Neuronal stem cell (in vitro differentiated cells): ENCODE data around the gene MOCS3.

ENCODE experiments used
- DNase-seq: peaks from one replicate; pipeline ENCODE4 v3.0.0-alpha.2; 2013; ENCODE audit warnings: low spot score
- H2AFZ ChIP-seq: one replicate; pipeline ENCODE4 v1.6.1; 2013; ENCODE audit warnings: mild to moderate bottlenecking, low read length, inconsistent platforms
- H2AK5ac ChIP-seq: 2 replicates; pipeline ENCODE4 v1.6.1; 2013; ENCODE audit warnings: low read depth, mild to moderate bottlenecking, inconsistent platforms, low read length, moderate library complexity, mixed read lengths
- H2BK120ac ChIP-seq: 2 replicates; pipeline ENCODE4 v1.6.1; 2013; ENCODE audit warnings: low read depth, mild to moderate bottlenecking, inconsistent platforms, low read length, moderate library complexity, mixed read lengths
- H2BK12ac ChIP-seq: one replicate; pipeline ENCODE4 v1.6.1; 2013; ENCODE audit warnings: low read length, inconsistent platforms
- H2BK15ac ChIP-seq: 2 replicates; pipeline ENCODE4 v1.6.1; 2013; ENCODE audit warnings: mild to moderate bottlenecking, low read length, inconsistent platforms, mixed read lengths
- H2BK5ac ChIP-seq: one replicate; pipeline ENCODE4 v1.6.1; 2013; ENCODE audit warnings: inconsistent platforms, mild to moderate bottlenecking, low read length, moderate library complexity
- H3K14ac ChIP-seq: one replicate; pipeline ENCODE4 v1.6.1; 2013; ENCODE audit warnings: low read length, inconsistent platforms
- H3K18ac ChIP-seq: 2 replicates; pipeline ENCODE4 v1.6.1; 2013; ENCODE audit warnings: low read length, inconsistent platforms
- H3K23ac ChIP-seq: 2 replicates; pipeline ENCODE4 v1.6.1; 2013; ENCODE audit warnings: low read depth, mild to moderate bottlenecking, mixed read lengths, low read length, inconsistent platforms; ENCODE audit not compliant: poor library complexity
- H3K27ac ChIP-seq: replicated peaks from 3 replicates; pipeline ENCODE4 v1.5.1; 2013; ENCODE audit warnings: low read length, inconsistent platforms
- H3K27me3 ChIP-seq, 3 experiments: 2 replicates each; pipeline ENCODE4 v1.6.1; 2013; ENCODE audit warnings: low read length in 3 of 3, mild to moderate bottlenecking in 2 of 3, inconsistent platforms in 1 of 3, low read depth in 1 of 3, mixed read lengths in 1 of 3, moderate library complexity in 1 of 3; ENCODE audit not compliant: control insufficient read depth in 3 of 3, insufficient read depth in 3 of 3
- H3K36me3 ChIP-seq, 2 donors: replicated peaks in 1 of 2; 2 replicates each; pipeline ENCODE4 v1.6.1; 2013; ENCODE audit warnings: low read length in 2 of 2; ENCODE audit not compliant: control insufficient read depth in 2 of 2, insufficient read depth in 2 of 2
- H3K4ac ChIP-seq: 2 replicates; pipeline ENCODE4 v1.6.1; 2013; ENCODE audit warnings: inconsistent platforms, mild to moderate bottlenecking, low read length, moderate library complexity
- H3K4me1 ChIP-seq, 2 donors: 1 replicate in 1 of 2; 2 replicates in 1 of 2; pipeline ENCODE4 v1.6.1; 2013; ENCODE audit warnings: low read length in 2 of 2, low read depth in 1 of 2; ENCODE audit not compliant: control insufficient read depth in 2 of 2, insufficient read depth in 1 of 2
- H3K4me2 ChIP-seq: one replicate; pipeline ENCODE4 v1.6.1; 2013; ENCODE audit warnings: mild to moderate bottlenecking, low read length, inconsistent platforms; ENCODE audit not compliant: insufficient read depth, poor library complexity, severe bottlenecking
- H3K4me3 ChIP-seq, 2 donors: 2 replicates each; pipeline ENCODE4 v1.5.1; 2013; ENCODE audit warnings: low read length in 2 of 2, mild to moderate bottlenecking in 2 of 2, inconsistent platforms in 1 of 2, moderate library complexity in 1 of 2
- H3K79me1 ChIP-seq: one replicate; pipeline ENCODE4 v1.6.1; 2013; ENCODE audit warnings: low read depth, mild to moderate bottlenecking, inconsistent platforms, low read length, moderate library complexity
- H3K9ac ChIP-seq: one replicate; pipeline ENCODE4 v1.6.1; 2013; ENCODE audit warnings: mild to moderate bottlenecking, low read depth, low read length, inconsistent platforms; ENCODE audit not compliant: poor library complexity
- H3K9me3 ChIP-seq, 2 donors: replicated peaks in 1 of 2; 2 replicates each; pipeline versions ENCODE3 to v1.6.1; 2013; ENCODE audit warnings: low read length in 2 of 2, mild to moderate bottlenecking in 2 of 2, inconsistent platforms in 1 of 2, low read depth in 1 of 2, mixed read lengths in 1 of 2, moderate library complexity in 1 of 2; ENCODE audit not compliant: control insufficient read depth in 2 of 2, insufficient read depth in 1 of 2
- H4K8ac ChIP-seq: one replicate; pipeline ENCODE4 v1.6.1; 2013; ENCODE audit warnings: low read depth, mild to moderate bottlenecking, inconsistent platforms, low read length, moderate library complexity
- H4K91ac ChIP-seq: one replicate; pipeline ENCODE4 v1.6.1; 2013; ENCODE audit warnings: low read length, low read depth, mild to moderate bottlenecking, inconsistent platforms; ENCODE audit not compliant: poor library complexity
- WGBS, 2 donors: extraction: QIAGEN DNeasy Blood & Tissue Kit; methylation state at CpG; one replicate each; pipeline ENCODE4 v1.1.7; 2013; ENCODE audit warnings: missing lambda C conversion rate in 2 of 2, mixed read lengths in 1 of 2; ENCODE audit not compliant: insufficient read length in 2 of 2, insufficient replicate concordance in 1 of 2; ENCODE audit errors: extremely low coverage in 2 of 2; 5-methylcytosine and 5-hydroxymethylcytosine counted together

MOCS3 gene

GRCh38 chr20:50921803-50922501 lies 36.7 kb upstream of the MOCS3 start:
- H4K8ac ChIP-seq = no peak overlapping the region
- H2BK12ac ChIP-seq = no peak overlapping the region
- H3K79me1 ChIP-seq = no peaks in the 10 kb centered on the region
- no peak for DNase-seq
- H3K9me3 ChIP-seq = no peaks in the 10 kb centered on the region
- H2AFZ ChIP-seq = no peak overlapping the region
- no peak overlapping the region for H4K91ac ChIP-seq
- H3K9ac ChIP-seq = no peak overlapping the region
- H3K4me2 ChIP-seq = no peak overlapping the region
- no peak overlapping the region for H3K18ac ChIP-seq
- H2BK5ac ChIP-seq = no peak overlapping the region
- H3K4me1 ChIP-seq = peaks cover 0 to 2% of the 10 kb centered on the region in 2 donors
- no peak overlapping the region for H3K23ac ChIP-seq
- WGBS, 2 donors = no CpG with 5 or more reads among the region's 8 CpGs
- no peak overlapping the region for H3K14ac ChIP-seq
- no peak overlapping the region for H3K4me3 ChIP-seq
- H2BK120ac ChIP-seq = no peak overlapping the region
- H3K4ac ChIP-seq = no peak overlapping the region
- H3K27me3 ChIP-seq = no peaks in the 10 kb centered on the region
- H3K27ac ChIP-seq = no peak overlapping the region
- H3K36me3 ChIP-seq = peaks cover 13 to 99% of the 10 kb centered on the region in 2 donors
- no peak overlapping the region for H2AK5ac ChIP-seq
- no peak overlapping the region for H2BK15ac ChIP-seq

DNA sequence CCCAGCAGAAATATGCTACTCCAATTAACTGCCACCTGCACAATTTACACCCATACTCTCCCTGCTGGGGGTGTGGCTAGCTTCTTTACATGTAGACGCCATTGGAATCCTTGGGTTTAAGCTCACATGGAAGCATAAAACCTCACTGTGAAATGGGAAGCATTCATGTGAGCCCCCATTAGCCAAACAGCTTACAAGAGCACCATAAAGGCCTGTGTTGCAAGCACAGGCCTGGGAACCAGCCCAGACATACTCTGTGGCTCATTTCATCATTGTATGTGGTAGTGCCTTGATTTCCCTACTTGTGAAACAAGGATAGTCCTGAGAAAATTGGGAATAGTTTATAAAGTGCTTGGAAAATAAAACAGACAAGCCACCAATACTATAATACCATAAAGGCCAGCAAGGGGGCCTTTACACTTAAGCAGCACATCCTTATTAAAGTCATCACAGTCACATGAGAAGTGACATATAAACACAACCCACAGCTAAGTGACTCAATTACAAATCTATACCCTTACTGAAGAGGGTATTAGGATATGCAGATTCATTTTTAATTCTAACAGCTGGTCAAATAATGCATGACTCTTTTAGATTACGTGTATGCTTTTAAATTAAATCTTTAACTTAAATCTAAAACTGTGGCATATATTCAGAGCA lies 34.2 kb upstream of the MOCS3 start:
- H3K9me3 ChIP-seq = no peaks in the 10 kb centered on the region
- H3K23ac ChIP-seq = no peak overlapping the region
- no peak overlapping the region for H2BK120ac ChIP-seq
- no peak overlapping the region for H2BK12ac ChIP-seq
- no peak overlapping the region for H2BK5ac ChIP-seq
- no peak overlapping the region for H3K14ac ChIP-seq
- no peak overlapping the region for H2AK5ac ChIP-seq
- H2BK15ac ChIP-seq = no peak overlapping the region
- no peak overlapping the region for H3K9ac ChIP-seq
- H3K27ac ChIP-seq = no peak overlapping the region
- peaks cover 8 to 11% of the 10 kb centered on the region in 2 donors for H3K4me1 ChIP-seq
- H3K4me2 ChIP-seq = no peak overlapping the region
- peaks cover 3% of the 10 kb centered on the region for H3K79me1 ChIP-seq
- H3K36me3 ChIP-seq = peaks cover 18 to 98% of the 10 kb centered on the region in 2 donors
- H3K4ac ChIP-seq = no peak overlapping the region
- WGBS, 2 donors = no CpG with 5 or more reads among the region's 2 CpGs
- H3K27me3 ChIP-seq = no peaks in the 10 kb centered on the region
- H3K18ac ChIP-seq = no peak overlapping the region
- H2AFZ ChIP-seq = no peak overlapping the region
- H3K4me3 ChIP-seq = no peak overlapping the region
- no peak for DNase-seq
- no peak overlapping the region for H4K91ac ChIP-seq
- H4K8ac ChIP-seq = no peak overlapping the region

GRCh38 chr20:50926530-50926929 lies 32.1 kb upstream of the MOCS3 start:
- Histone ChIP-seq H3K36me3 (peaks cover 16 to 81% of the 10 kb centered on the region in 2 donors), H3K4me3 (no peak overlapping the region)

GRCh38 chr20:50928469-50928868 lies 30.1 kb upstream of the MOCS3 start:
- H3K4me1 ChIP-seq = peaks cover 8 to 11% of the 10 kb centered on the region in 2 donors
- H2BK15ac ChIP-seq = no peak overlapping the region
- no peak overlapping the region for H3K4ac ChIP-seq
- no CpG with 5 or more reads among the region's 5 CpGs for WGBS, 2 donors
- no peak overlapping the region for H3K14ac ChIP-seq
- no peak overlapping the region for H3K27ac ChIP-seq
- H2BK120ac ChIP-seq = no peak overlapping the region
- peaks cover 13 to 78% of the 10 kb centered on the region in 2 donors for H3K36me3 ChIP-seq
- no peak overlapping the region for H4K8ac ChIP-seq
- H3K79me1 ChIP-seq = peaks cover 6% of the 10 kb centered on the region
- no peak overlapping the region for H2AFZ ChIP-seq
- H3K9ac ChIP-seq = peak overlapping the region; percentile 39
- no peak overlapping the region for H3K23ac ChIP-seq
- peak overlapping the region; percentile 59 for H3K4me2 ChIP-seq
- H2BK12ac ChIP-seq = no peak overlapping the region
- no peaks in the 10 kb centered on the region for H3K9me3 ChIP-seq
- H3K27me3 ChIP-seq = no peaks in the 10 kb centered on the region
- H2AK5ac ChIP-seq = no peak overlapping the region
- no peak overlapping the region for H3K18ac ChIP-seq
- no peak overlapping the region for H2BK5ac ChIP-seq
- H3K4me3 ChIP-seq = peak overlapping the region; percentile 52 to 93
- H4K91ac ChIP-seq = no peak overlapping the region
- DNase-seq = no peak

More at GRCh38 chr20:50926530-50926929, 32.1 kb upstream of the MOCS3 start:
- Histone ChIP-seq H3K27ac (no peak overlapping the region), H2AFZ (no peak overlapping the region), H4K8ac (no peak overlapping the region), H3K4ac (no peak overlapping the region), H2AK5ac (no peak overlapping the region), H2BK12ac (no peak overlapping the region), H3K9me3 (no peaks in the 10 kb centered on the region), H2BK5ac (no peak overlapping the region), H3K23ac (no peak overlapping the region), H4K91ac (no peak overlapping the region), H3K9ac (no peak overlapping the region), H3K4me1 (peaks cover 8 to 11% of the 10 kb centered on the region in 2 donors), H2BK120ac (no peak overlapping the region), H3K27me3 (no peaks in the 10 kb centered on the region), H2BK15ac (no peak overlapping the region), H3K79me1 (peaks cover 6% of the 10 kb centered on the region), H3K14ac (no peak overlapping the region), H3K4me2 (no peak overlapping the region), H3K18ac (no peak overlapping the region)
- WGBS, 2 donors = no CpG with 5 or more reads among the region's 1 CpG
- DNase-seq = no peak
